ENCODE measurements around the gene YAP1. TPM values are rescaled to one million over a fixed set of nuclear protein-coding genes. Genes with fewer than 3 reads are reported as not detected.

Gene YAP1
- total RNA-seq, 4 donors from 2014 or later: 220 to 343 (median 275) TPM

DNA sequence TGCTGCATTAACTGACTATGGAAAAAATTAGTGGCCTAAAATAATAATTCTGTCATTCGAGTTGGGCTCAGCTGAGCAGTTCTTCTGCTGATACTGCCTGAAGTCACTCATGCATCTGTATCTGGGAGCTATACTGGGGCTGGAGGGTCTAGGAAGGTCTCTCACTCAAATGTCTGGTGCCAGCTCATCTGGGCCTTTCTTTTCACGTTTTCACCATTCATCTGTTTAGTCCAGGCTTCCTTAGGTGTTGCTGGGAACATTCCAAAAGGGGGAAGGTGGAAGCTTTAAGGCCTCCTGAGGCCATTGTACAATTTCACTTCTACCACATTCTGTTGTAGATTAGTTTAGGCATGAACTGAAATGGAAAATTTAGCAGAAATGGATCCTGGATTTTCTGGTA is 28.0 kb downstream of the YAP1 start:
- no peak for DNase-seq (ENCODE audit: extremely low spot score)
- TF ChIP-seq EP300 (IDR thresholded peaks at IDR 0.05): no peak
- no peak for TF ChIP-seq POLR2A (IDR thresholded peaks at IDR 0.05; ENCODE audit: low read depth)
- no peak for TF ChIP-seq CTCF (IDR thresholded peaks at IDR 0.05)
- TF ChIP-seq POLR2AphosphoS5 (IDR thresholded peaks at IDR 0.05): no peak
- H3K36me3 ChIP-seq: no peaks in the 10 kb centered on the region
- 82% methylated on average over 2 of the region's 2 CpGs for WGBS
- intact Hi-C loops (cut with DNase I): no loop called here
- H3K27me3 ChIP-seq: no peaks in the 10 kb centered on the region
- H3K4me1 ChIP-seq: peaks cover 21 to 70% (median 65%) of the 10 kb centered on the region in 4 donors
- no peak overlapping the region for H3K4me3 ChIP-seq
- H3K27ac ChIP-seq (replicated peaks in 1 of 4): peak overlapping the region; percentile 55 to 77 (median 72)
- H3K9me3 ChIP-seq: no peaks in the 10 kb centered on the region

- no peak overlapping the region for H3K4me3 ChIP-seq
- H3K4me1 ChIP-seq: peaks cover 24 to 70% (median 67%) of the 10 kb centered on the region in 4 donors
- no peaks in the 10 kb centered on the region for H3K9me3 ChIP-seq
- no peak for DNase-seq (ENCODE audit: extremely low spot score)
- intact Hi-C loops (cut with DNase I): no loop called here
- WGBS: 56% methylated on average over 3 of the region's 3 CpGs
- H3K36me3 ChIP-seq: no peaks in the 10 kb centered on the region
- no peak for TF ChIP-seq CTCF (IDR thresholded peaks at IDR 0.05)
- H3K27me3 ChIP-seq: no peaks in the 10 kb centered on the region
- H3K27ac ChIP-seq (replicated peaks in 1 of 4): peak overlapping the region; percentile 64 to 77 (median 72)
These were observed 28.4 kb downstream of the YAP1 start for GRCh38 chr11:102138670-102139069.

GRCh38 chr11:102139081-102139498 is 28.8 kb downstream of the YAP1 start:
- Histone ChIP-seq H3K9me3 (no peaks in the 10 kb centered on the region), H3K4me3 (no peak overlapping the region), H3K36me3 (no peaks in the 10 kb centered on the region), H3K27ac (replicated peaks in 1 of 4) (peak overlapping the region; percentile 64 to 77 (median 72)), H3K4me1 (peaks cover 28 to 75% (median 69%) of the 10 kb centered on the region in 4 donors), H3K27me3 (no peaks in the 10 kb centered on the region)
- 19% methylated on average over 3 of the region's 3 CpGs for WGBS
- intact Hi-C loops (cut with DNase I): no loop called here
- no peak for TF ChIP-seq CTCF (IDR thresholded peaks at IDR 0.05)
- no peak for TF ChIP-seq POLR2A (IDR thresholded peaks at IDR 0.05; ENCODE audit: low read depth)
- no peak for TF ChIP-seq EP300 (IDR thresholded peaks at IDR 0.05)
- peak; percentile 26 to 30 for TF ChIP-seq POLR2AphosphoS5 (IDR thresholded peaks at IDR 0.05)
- no peak for DNase-seq (ENCODE audit: extremely low spot score)

DNA sequence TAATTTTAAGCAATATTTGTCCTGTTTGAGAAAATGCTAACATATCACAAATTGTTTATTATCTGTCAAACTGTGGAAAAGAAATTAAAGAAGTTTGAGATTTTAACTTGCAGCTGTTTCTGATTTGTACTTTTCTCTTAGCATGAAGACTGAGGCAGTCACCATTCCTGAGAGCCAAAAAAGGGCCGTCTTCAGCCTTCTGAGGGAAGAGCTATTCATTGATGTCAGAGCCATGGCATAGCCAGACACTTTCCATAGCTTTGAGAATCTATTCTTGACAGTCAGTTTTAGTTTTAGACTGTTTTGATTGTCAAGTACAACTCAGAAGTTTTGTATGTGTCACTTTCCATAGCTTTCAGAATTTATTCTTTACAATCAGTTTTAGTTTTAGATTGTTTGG is 32.1 kb downstream of the YAP1 start:
- DNase-seq (ENCODE audit: extremely low spot score): no peak
- TF ChIP-seq CTCF (IDR thresholded peaks at IDR 0.05) (no peak), POLR2A (IDR thresholded peaks at IDR 0.05; ENCODE audit: low read depth) (no peak), EP300 (IDR thresholded peaks at IDR 0.05) (no peak), POLR2AphosphoS5 (IDR thresholded peaks at IDR 0.05) (no peak)
- Histone ChIP-seq H3K4me3 (no peak overlapping the region), H3K4me1 (peaks cover 55 to 93% (median 88%) of the 10 kb centered on the region in 4 donors), H3K27me3 (no peaks in the 10 kb centered on the region), H3K36me3 (no peaks in the 10 kb centered on the region), H3K9me3 (no peaks in the 10 kb centered on the region), H3K27ac (replicated peaks in 1 of 4) (peak overlapping the region; percentile 58 to 77 (median 72))
- intact Hi-C loops (cut with DNase I): no loop called here
- 31% methylated on average over 1 of the region's 1 CpG for WGBS

GRCh38 chr11:102143867-102144266 is 33.6 kb downstream of the YAP1 start:
- WGBS: 25% methylated on average over 1 of the region's 1 CpG
- Histone ChIP-seq H3K27ac (replicated peaks in 1 of 4) (peak overlapping the region; percentile 35 to 77 (median 72)), H3K36me3 (no peaks in the 10 kb centered on the region), H3K9me3 (no peaks in the 10 kb centered on the region), H3K4me3 (no peak overlapping the region), H3K4me1 (peaks cover 53 to 98% (median 87%) of the 10 kb centered on the region in 4 donors), H3K27me3 (no peaks in the 10 kb centered on the region)
- intact Hi-C loops (cut with DNase I): no loop called here
- TF ChIP-seq CTCF (IDR thresholded peaks at IDR 0.05) (no peak), POLR2A (IDR thresholded peaks at IDR 0.05; ENCODE audit: low read depth) (no peak), POLR2AphosphoS5 (IDR thresholded peaks at IDR 0.05) (no peak), EP300 (IDR thresholded peaks at IDR 0.05) (no peak)
- no peak for DNase-seq (ENCODE audit: extremely low spot score)

Measured in esophagus muscularis mucosa (tissue), 4 donors.